ENCODE data around the gene TTC13. TPM values are rescaled to one million over a fixed set of nuclear protein-coding genes. Genes with fewer than 3 reads are reported as not detected.

Gene TTC13
- total RNA-seq, 1 experiment from 2014 or later, result 12.3 TPM

GRCh38 chr1:230992100-230992774 lies 13.6 kb upstream of the TTC13 start:
- H4K20me1 ChIP-seq (ENCODE audit: insufficient read depth), result no peaks in the 10 kb centered on the region
- H3K27me3 ChIP-seq (ENCODE audit: insufficient read depth, low read length), result no peaks in the 10 kb centered on the region
- CTCF ChIA-PET, result no interaction called here
- no peak for TF ChIP-seq ZBTB33 (IDR thresholded peaks at IDR 0.05; ENCODE audit: extremely low read depth, insufficient replicate concordance, low read length)
- no peak for TF ChIP-seq POLR2AphosphoS5 (IDR thresholded peaks at IDR 0.05; ENCODE audit: low read depth, low read length)
- no peak for TF ChIP-seq RAD21 (IDR thresholded peaks at IDR 0.05; ENCODE audit: low read depth)
- TF ChIP-seq SRF (IDR thresholded peaks at IDR 0.05; ENCODE audit: low read depth), result no peak
- no peak for TF ChIP-seq MAX (IDR thresholded peaks at IDR 0.05)
- TF ChIP-seq CBX3 (IDR thresholded peaks at IDR 0.05; ENCODE audit: low read depth), result no peak
- TF ChIP-seq EZH2phosphoT487 (IDR thresholded peaks at IDR 0.05; ENCODE audit: borderline replicate concordance), result no peak
- TF ChIP-seq CEBPB (IDR thresholded peaks at IDR 0.05; ENCODE audit: low read depth), result no peak
- no peak for TF ChIP-seq JUND (IDR thresholded peaks at IDR 0.05)
- no peak for TF ChIP-seq YY1 (IDR thresholded peaks at IDR 0.05; ENCODE audit: extremely low read depth, insufficient replicate concordance, low read depth, low read length)
- intact Hi-C loops (cut with micrococcal nuclease), result no loop called here
- H3K4me2 ChIP-seq (ENCODE audit: low read length), result no peak overlapping the region
- ATAC-seq (no peak), DNase-seq (ENCODE audit: low read depth, low spot score) (no peak)
- RAD21 ChIA-PET (ENCODE audit: low non-redundant PET in 1 of 2, low total read pairs in 2 of 2, uncharacterized antibody in 2 of 2, unreplicated experiment in 2 of 2), result no interaction called here
- no peaks in the 10 kb centered on the region for H3K9me2 ChIP-seq (ENCODE audit: insufficient read depth)
- H3K9ac ChIP-seq (ENCODE audit: low read length), result no peak overlapping the region
- H2AFZ ChIP-seq (ENCODE audit: low read depth, low read length, poor library complexity, severe bottlenecking), result no peak overlapping the region
- no peak overlapping the region for H3K4me3 ChIP-seq (replicated peaks in 1 of 2; ENCODE audit: low read depth in 1 of 2, low read length in 2 of 2)
- H3K27ac ChIP-seq (ENCODE audit: low read depth, low read length), result no peak overlapping the region
- H3K9me3 ChIP-seq (ENCODE audit: control insufficient read depth in 1 of 2, insufficient read depth in 1 of 2, low read depth in 1 of 2, low read length in 2 of 2), result no peaks in the 10 kb centered on the region
- no peaks in the 10 kb centered on the region for H3K4me1 ChIP-seq (ENCODE audit: control insufficient read depth in 1 of 2, insufficient read depth in 2 of 2, low read length in 2 of 2)
- peaks cover 4 to 13% of the 10 kb centered on the region in 2 experiments; a peak in 2 of 4 replicates for H3K36me3 ChIP-seq (ENCODE audit: control insufficient read depth in 1 of 2, insufficient read depth in 2 of 2, low read length in 2 of 2)
- POLR2A ChIA-PET, result no interaction called here
- BruUV-seq (replicated peaks), result no TSS peak
- peaks cover 7% of the 10 kb centered on the region for H3K79me2 ChIP-seq (ENCODE audit: insufficient read depth, low read length)
